HepG2 (cell line): ENCODE results near the gene SPRYD3. TPM values are rescaled to one million over a fixed set of nuclear protein-coding genes. Genes with fewer than 3 reads are reported as not detected.

Experiments used
- CREM ChIP-seq, 2 experiments: sonication (generic) in 1 of 2; formaldehyde crosslinking in 1 of 2; IDR thresholded peaks; 2 replicates each; pipeline versions ENCODE4 v1.4.0 to v1.6.1; 2016 to 2020; ENCODE audit warnings: antibody characterized with exemption in 1 of 2, mild to moderate bottlenecking in 1 of 2, missing genetic modification reagents in 1 of 2
- EEA1 ChIP-seq: sonication (generic); formaldehyde crosslinking; IDR thresholded peaks from 2 replicates; pipeline ENCODE4 v1.5.1; 2020; ENCODE audit warnings: mild to moderate bottlenecking, missing genetic modification reagents, borderline replicate concordance
- FOXK1 ChIP-seq: sonication (generic); formaldehyde crosslinking; IDR thresholded peaks from 2 replicates; pipeline ENCODE4 v1.4.0; 2020; ENCODE audit warnings: low read depth, missing genetic modification reagents, borderline replicate concordance
- HNF4G ChIP-seq, 2 experiments: sonication (generic) in 1 of 2; formaldehyde crosslinking in 1 of 2; IDR thresholded peaks; 2 replicates each; pipeline versions ENCODE4 v1.4.0 to v1.6.1; 2011 to 2020; ENCODE audit warnings: borderline replicate concordance in 2 of 2, low read depth in 2 of 2, mild to moderate bottlenecking in 2 of 2, low read length in 1 of 2, missing genetic modification reagents in 1 of 2, moderate library complexity in 1 of 2
- HNRNPLL ChIP-seq: fragments of 200-400 bp; formaldehyde crosslinking; IDR thresholded peaks from 2 replicates; pipeline ENCODE4 v1.6.1; 2017; ENCODE audit warnings: mild to moderate bottlenecking, low read depth, low read length; ENCODE audit not compliant: poor library complexity, severe bottlenecking
- KLF15 ChIP-seq: sonication (generic); formaldehyde crosslinking; IDR thresholded peaks from 2 replicates; pipeline ENCODE4 v1.8.1; 2023; ENCODE audit warnings: borderline replicate concordance, mild to moderate bottlenecking, inconsistent platforms, missing genetic modification reagents, mixed read lengths
- NKX3-1 ChIP-seq: sonication (generic); formaldehyde crosslinking; IDR thresholded peaks from 2 replicates; pipeline ENCODE4 v1.5.0; 2020; ENCODE audit warnings: missing genetic modification reagents
- NR2F2 ChIP-seq: IDR thresholded peaks from 2 replicates; pipeline ENCODE4 v1.6.1; 2012; ENCODE audit warnings: low read depth, inconsistent platforms, borderline replicate concordance
- PLRG1 ChIP-seq: fragments of 450-650 bp; conservative IDR thresholded peaks from 2 replicates; pipeline ENCODE4 v1.6.1; 2016
- SKIL ChIP-seq: sonication (generic); formaldehyde crosslinking; IDR thresholded peaks from 2 replicates; pipeline ENCODE4 v1.8.0; 2022; ENCODE audit warnings: missing genetic modification reagents, mild to moderate bottlenecking, moderate library complexity, borderline replicate concordance
- SYNCRIP ChIP-seq: fragments of 200-400 bp; formaldehyde crosslinking; IDR thresholded peaks from 2 replicates; pipeline ENCODE4 v1.6.1; 2018; ENCODE audit warnings: mild to moderate bottlenecking, low read depth, low read length; ENCODE audit not compliant: insufficient read depth
- THAP9 ChIP-seq: sonication (generic); formaldehyde crosslinking; IDR thresholded peaks from 2 replicates; pipeline ENCODE4; 2020; ENCODE audit warnings: missing genetic modification reagents, mild to moderate bottlenecking, borderline replicate concordance
- ZC3H13 ChIP-seq: sonication (generic); formaldehyde crosslinking; IDR thresholded peaks from 2 replicates; pipeline ENCODE4 v1.8.1; 2023; ENCODE audit warnings: mild to moderate bottlenecking, missing genetic modification reagents, moderate library complexity
- ZNF543 ChIP-seq: sonication (generic); formaldehyde crosslinking; IDR thresholded peaks from 2 replicates; pipeline ENCODE4 v1.4.0; 2020; ENCODE audit warnings: mild to moderate bottlenecking, missing genetic modification reagents
- ZNF557 ChIP-seq: sonication (generic); formaldehyde crosslinking; IDR thresholded peaks from 2 replicates; pipeline ENCODE4 v1.4.0; 2020; ENCODE audit warnings: missing genetic modification reagents
- ZNF75D ChIP-seq: sonication (generic); formaldehyde crosslinking; IDR thresholded peaks from 2 replicates; pipeline ENCODE4 v1.8.1; 2023; ENCODE audit warnings: missing genetic modification reagents, mild to moderate bottlenecking, borderline replicate concordance
- ZSCAN12 ChIP-seq: sonication (generic); formaldehyde crosslinking; IDR thresholded peaks from 2 replicates; pipeline ENCODE4 v1.9.0; 2021; ENCODE audit warnings: mild to moderate bottlenecking, missing genetic modification reagents
- polyA plus RNA-seq, 8 experiments: library from polyadenylated mRNA; depleted of rRNA in 3 of 8; stranded (reverse) in 7 of 8; unstranded in 1 of 8; fragments of >200 nt; fragmentation: Illumina TruSeq in 4 of 8; extraction: Trizol in 4 of 8; gene quantifications; 2 replicates each; pipeline versions ENCODE4 v1.2.1 to v1.2.3, GENCODE V29; 2011 to 2016; ENCODE audit warnings: low read depth in 4 of 8, missing spikeins in 1 of 8, mixed read lengths in 1 of 8; ENCODE audit not compliant: insufficient read depth in 1 of 8
- total RNA-seq, 5 experiments: library from RNA; depleted of rRNA; stranded (reverse); fragments of >200 nt; fragmentation: Illumina TruSeq; extraction: Trizol; gene quantifications; 2 replicates each; pipeline ENCODE4 v1.2.3, GENCODE V29; 2016; ENCODE audit warnings: low read depth in 1 of 5
- TF ChIP-seq, protein P1 (sequence below): IDR thresholded peaks from 2 replicates; pipeline ENCODE4 v1.6.1; 2016; ENCODE audit warnings: low read depth
- TF ChIP-seq, protein P2 (sequence below): sonication (generic); formaldehyde crosslinking; IDR thresholded peaks from 2 replicates; pipeline ENCODE4 v1.5.1; 2020; ENCODE audit warnings: mild to moderate bottlenecking, missing genetic modification reagents, borderline replicate concordance

The SPRYD3 gene
- total and polyA plus RNA-seq, 2 of the 13 experiments (the other 11 are each of a cell fraction or from before 2014, with no cell fraction given), result 9.0 to 9.2 TPM

GRCh38 chr12:53079226-53080117 is at the start of gene SPRYD3 (continued):
- TF ChIP-seq CREM (IDR thresholded peaks at IDR 0.05) (peak; percentile 17; the same call in 1 of the 2 replicates), CREM (CRISPR knock-in tag; IDR thresholded peaks at IDR 0.05) (no peak), NKX3-1 (CRISPR knock-in tag) (no peak), PLRG1 (no peak), THAP9 (peak; percentile 59; the same call in 1 of the 2 replicates), NR2F2 (no peak), EEA1 (CRISPR knock-in tag) (no peak), SKIL (no peak), ZNF543 (no peak), HNRNPLL (peak; percentile 47), SYNCRIP (no peak), ZNF75D (CRISPR knock-in tag) (no peak), ZSCAN12 (peak; percentile 45; the same call in 1 of the 2 replicates), FOXK1 (CRISPR knock-in tag) (peak; percentile 59; the same call in 1 of the 2 replicates), KLF15 (CRISPR knock-in tag) (no peak; the same call in 1 of the 2 replicates), HNF4G (IDR thresholded peaks at IDR 0.05; ENCODE audit: borderline replicate concordance, low read depth, low read length) (no peak), HNF4G (CRISPR knock-in tag; IDR thresholded peaks at IDR 0.05; ENCODE audit: borderline replicate concordance, low read depth) (peak; percentile 50; the same call in 1 of the 2 replicates), ZNF557 (CRISPR knock-in tag) (peak; percentile 78; the same call in 1 of the 2 replicates), ZC3H13 (no peak)
- TF ChIP-seq, protein P1, sequence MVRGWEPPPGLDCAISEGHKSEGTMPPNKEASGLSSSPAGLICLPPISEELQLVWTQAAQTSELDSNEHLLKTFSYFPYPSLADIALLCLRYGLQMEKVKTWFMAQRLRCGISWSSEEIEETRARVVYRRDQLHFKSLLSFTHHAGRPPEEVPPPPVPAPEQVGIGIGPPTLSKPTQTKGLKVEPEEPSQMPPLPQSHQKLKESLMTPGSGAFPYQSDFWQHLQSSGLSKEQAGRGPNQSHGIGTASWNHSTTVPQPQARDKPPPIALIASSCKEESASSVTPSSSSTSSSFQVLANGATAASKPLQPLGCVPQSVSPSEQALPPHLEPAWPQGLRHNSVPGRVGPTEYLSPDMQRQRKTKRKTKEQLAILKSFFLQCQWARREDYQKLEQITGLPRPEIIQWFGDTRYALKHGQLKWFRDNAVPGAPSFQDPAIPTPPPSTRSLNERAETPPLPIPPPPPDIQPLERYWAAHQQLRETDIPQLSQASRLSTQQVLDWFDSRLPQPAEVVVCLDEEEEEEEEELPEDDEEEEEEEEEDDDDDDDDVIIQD, result no peak
- TF ChIP-seq, protein P2, sequence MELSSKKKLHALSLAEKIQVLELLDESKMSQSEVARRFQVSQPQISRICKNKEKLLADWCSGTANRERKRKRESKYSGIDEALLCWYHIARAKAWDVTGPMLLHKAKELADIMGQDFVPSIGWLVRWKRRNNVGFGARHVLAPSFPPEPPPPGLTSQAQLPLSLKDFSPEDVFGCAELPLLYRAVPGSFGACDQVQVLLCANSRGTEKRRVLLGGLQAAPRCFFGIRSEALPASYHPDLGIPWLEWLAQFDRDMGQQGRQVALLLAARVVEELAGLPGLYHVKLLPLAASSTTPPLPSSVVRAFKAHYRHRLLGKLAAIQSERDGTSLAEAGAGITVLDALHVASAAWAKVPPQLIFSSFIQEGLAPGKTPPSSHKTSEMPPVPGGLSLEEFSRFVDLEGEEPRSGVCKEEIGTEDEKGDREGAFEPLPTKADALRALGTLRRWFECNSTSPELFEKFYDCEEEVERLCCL (CRISPR knock-in tag), result no peak
